Endothelial cell of umbilical vein (primary cell): ENCODE measurements around the gene RNF187. TPM values are rescaled to one million over a fixed set of nuclear protein-coding genes. Genes with fewer than 3 reads are reported as not detected.

Experiments
- BruUV-seq: library from RNA; stranded (reverse); fragments of 400-500 nt; replicated peaks from 2 replicates; lab custom pipeline; 2021; lab: Mats Ljungman, UMichigan
- CTCF ChIA-PET: fragments of 300-600, 350-600 bp; sonication (Branson Sonifier 250); formaldehyde crosslinking; loops from one replicate; lab custom pipeline; 2021; ENCODE audit warnings: antibody characterized with exemption, inconsistent platforms; lab: Charles Lee
- POLR2A ChIA-PET: fragments of 300-600, 350-600 bp; sonication (Branson Sonifier 250); formaldehyde crosslinking; loops from one replicate; lab custom pipeline; 2021; ENCODE audit warnings: antibody characterized with exemption, inconsistent platforms; lab: Charles Lee
- DNase-seq: peaks from one replicate; pipeline ENCODE4 v3.0.0-alpha.2; 2011; ENCODE audit warnings: low read depth, low spot score
- FAIRE-seq: peaks from 2 replicates; lab custom pipeline; 2011; peaks lifted over from hg19 to GRCh38; lab: Jason Lieb, UNC
- H2AFZ ChIP-seq: 2 replicates; pipeline ENCODE4 v1.6.0; 2012; ENCODE audit warnings: low read depth, low read length, control low read depth, inconsistent platforms
- H3K27ac ChIP-seq: 2 replicates; pipeline ENCODE4 v1.5.1; 2011; ENCODE audit warnings: low read depth, mild to moderate bottlenecking, control low read depth, low read length, moderate library complexity; ENCODE audit not compliant: insufficient read depth
- H3K27me3 ChIP-seq, 2 experiments: 2 replicates each; pipeline versions ENCODE4 v1.6.0 to v1.6.1; 2011; ENCODE audit warnings: low read length in 2 of 2, mixed read lengths in 1 of 2; ENCODE audit not compliant: control insufficient read depth in 2 of 2, insufficient read depth in 2 of 2
- H3K36me3 ChIP-seq, 2 experiments: 2 replicates in 1 of 2; 3 replicates in 1 of 2; pipeline ENCODE4 v1.5.1; 2011; ENCODE audit warnings: low read length in 2 of 2, mild to moderate bottlenecking in 1 of 2, moderate library complexity in 1 of 2; ENCODE audit not compliant: control insufficient read depth in 2 of 2, insufficient read depth in 2 of 2; ENCODE audit errors: extremely low read depth in 1 of 2
- H3K4me1 ChIP-seq: 3 replicates; pipeline ENCODE4 v1.5.1; 2011; ENCODE audit warnings: mild to moderate bottlenecking, low read length; ENCODE audit not compliant: control insufficient read depth, insufficient read depth; ENCODE audit errors: extremely low read depth
- H3K4me2 ChIP-seq: 2 replicates; pipeline ENCODE4 v1.6.1; 2011; ENCODE audit warnings: low read length, control low read depth, mixed read lengths; ENCODE audit not compliant: insufficient read depth
- H3K4me3 ChIP-seq, 3 experiments: fragments of 200-600 bp in 1 of 3; sonication (generic), shearing (Covaris generic) in 1 of 3; replicated peaks in 1 of 3; 2 replicates each; pipeline ENCODE4 v1.5.1; 2011 to 2016; ENCODE audit warnings: control low read depth in 3 of 3, low read length in 3 of 3, mild to moderate bottlenecking in 2 of 3, inconsistent platforms in 1 of 3, low read depth in 1 of 3, moderate library complexity in 1 of 3; ENCODE audit not compliant: insufficient read depth in 1 of 3
- H3K79me2 ChIP-seq: 2 replicates; pipeline ENCODE4 v1.6.0; 2012; ENCODE audit warnings: low read length, inconsistent platforms; ENCODE audit not compliant: control insufficient read depth, insufficient read depth
- H3K9ac ChIP-seq: replicated peaks from 2 replicates; pipeline ENCODE3; 2011; ENCODE audit warnings: low read length, control low read depth; ENCODE audit not compliant: insufficient read depth; ENCODE audit errors: extremely low read depth
- H3K9me1 ChIP-seq: replicated peaks from 3 replicates; pipeline ENCODE4 v1.6.0; 2011; ENCODE audit warnings: mild to moderate bottlenecking, low read length; ENCODE audit not compliant: control insufficient read depth, insufficient read depth; ENCODE audit errors: extremely low read depth
- H3K9me3 ChIP-seq: replicated peaks from 2 replicates; pipeline ENCODE4 v1.5.1; 2012; ENCODE audit warnings: low read length, inconsistent platforms; ENCODE audit not compliant: control insufficient read depth, insufficient read depth
- H4K20me1 ChIP-seq: replicated peaks from 2 replicates; pipeline ENCODE3; 2011; ENCODE audit warnings: mild to moderate bottlenecking, low read length; ENCODE audit not compliant: control insufficient read depth, insufficient read depth; ENCODE audit errors: extremely low read depth
- EZH2 ChIP-seq: IDR thresholded peaks from 2 replicates; pipeline ENCODE4 v1.6.1; 2012; ENCODE audit warnings: borderline replicate concordance, low read depth, mild to moderate bottlenecking, moderate library complexity, low read length, inconsistent platforms; ENCODE audit not compliant: severe bottlenecking
- FOS ChIP-seq: IDR thresholded peaks from 2 replicates; pipeline ENCODE4 v1.6.1; 2011; ENCODE audit warnings: mild to moderate bottlenecking, low read length, moderate library complexity, borderline replicate concordance; ENCODE audit not compliant: insufficient read depth
- GATA2 ChIP-seq: IDR thresholded peaks from 2 replicates; pipeline ENCODE4 v1.7.0; 2011; ENCODE audit warnings: low read depth, mild to moderate bottlenecking, moderate library complexity, mixed read lengths, low read length; ENCODE audit not compliant: insufficient read length, insufficient read depth
- JUN ChIP-seq: IDR thresholded peaks from 2 replicates; pipeline ENCODE4 v1.6.1; 2011; ENCODE audit warnings: borderline replicate concordance, low read depth; ENCODE audit not compliant: insufficient read length, insufficient read depth
- MYC ChIP-seq: IDR thresholded peaks from one replicate; pipeline ENCODE4 v1.6.1; 2011; ENCODE audit warnings: mild to moderate bottlenecking, low read depth, low read length
- POLR2A ChIP-seq: IDR thresholded peaks from 2 replicates; pipeline ENCODE4 v1.6.1; 2012; ENCODE audit warnings: low read depth, mild to moderate bottlenecking, control low read depth, low read length
- POLR2AphosphoS5 ChIP-seq: IDR thresholded peaks from 2 replicates; pipeline ENCODE4 v1.6.1; 2012; ENCODE audit warnings: low read depth, mild to moderate bottlenecking, control low read depth, low read length, moderate library complexity; ENCODE audit not compliant: insufficient read depth
- dilution Hi-C: fragments of 300-500 bp; cut with MboI; formaldehyde crosslinking; loops from one replicate; pipeline ENCODE4 v1.15.0; 2019; ENCODE audit warnings: low sequenced_read_pairs; ENCODE audit not compliant: extremely low pct_ligation_motif_present
- intact Hi-C: fragments of 100-400 bp; cut with micrococcal nuclease; formaldehyde crosslinking; loops from one replicate; pipeline ENCODE4 v1.10.0; 2022
- polyA plus RNA-seq, 4 experiments: library from polyadenylated mRNA; depleted of rRNA in 3 of 4; stranded (reverse) in 3 of 4; unstranded in 1 of 4; fragments of >200 nt; gene quantifications; 2 replicates each; pipeline versions ENCODE4 v1.2.1 to v1.2.3, GENCODE V29; 2011 to 2012; ENCODE audit warnings: missing spikeins in 1 of 4
- total RNA-seq: library from RNA; stranded (reverse); gene quantifications from 2 replicates; pipeline ENCODE4 v1.2.3, GENCODE V29; 2021
- TF ChIP-seq, protein P1 (sequence below): IDR thresholded peaks from 2 replicates; pipeline ENCODE4 v1.6.1; 2011; ENCODE audit not compliant: insufficient read depth, insufficient read length
- TF ChIP-seq, protein P2 (sequence below), 2 donors: IDR thresholded peaks; 1 replicate in 1 of 2; 2 replicates in 1 of 2; pipeline ENCODE4 v1.5.1; 2011; ENCODE audit warnings: low read length in 2 of 2, mild to moderate bottlenecking in 2 of 2, moderate library complexity in 2 of 2, control low read depth in 1 of 2, inconsistent platforms in 1 of 2, low read depth in 1 of 2; ENCODE audit not compliant: insufficient read depth in 1 of 2; ENCODE audit errors: extremely low read depth in 1 of 2

The RNF187 gene
- total and polyA plus RNA-seq, 2 donors (not counting 3 experiments of a cell fraction or from before 2014, with no cell fraction given): 48.0 to 86.4 TPM

DNA sequence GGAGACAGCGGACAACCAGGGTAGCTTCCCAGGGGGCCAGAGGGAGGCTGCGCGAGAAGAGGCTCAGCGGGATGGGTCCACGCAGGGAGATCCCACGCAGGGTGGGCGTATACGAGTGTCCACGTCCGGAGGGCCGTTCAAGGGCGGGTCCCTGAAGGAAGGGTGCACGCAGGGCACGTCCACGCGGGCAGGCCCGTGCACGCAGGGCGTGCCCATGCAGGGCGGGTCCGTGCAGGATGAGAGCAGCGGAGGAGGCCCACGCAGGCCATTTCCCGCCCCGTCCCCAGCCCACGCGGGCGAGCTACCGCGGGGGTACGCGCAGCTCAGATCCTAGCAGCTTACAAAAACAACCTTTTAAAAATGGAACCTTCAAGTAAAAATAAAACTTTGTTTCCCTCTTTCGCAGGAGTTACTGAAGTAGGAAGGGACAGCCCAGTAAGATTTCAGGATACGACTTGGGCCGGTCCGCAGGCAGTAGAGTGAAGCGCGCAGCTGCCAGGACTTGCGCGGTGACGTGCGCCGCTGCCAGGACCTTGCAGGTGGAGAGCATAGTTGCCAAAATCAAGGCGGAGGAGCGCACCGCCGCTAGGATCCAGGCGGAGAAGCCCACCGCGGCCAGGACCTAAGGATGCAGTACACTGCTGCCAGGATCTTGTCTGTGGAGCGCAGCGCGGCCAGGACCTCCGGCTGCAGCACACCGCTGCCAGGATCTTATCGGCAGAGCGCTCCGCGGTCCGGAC lies 416 bp upstream of the RNF187 start:
- H3K9me3 ChIP-seq: no peaks in the 10 kb centered on the region
- peak overlapping the region; percentile 4 to 79 (median 46) for H3K4me3 ChIP-seq
- H3K27me3 ChIP-seq: no peaks in the 10 kb centered on the region
- H3K9me1 ChIP-seq: no peaks in the 10 kb centered on the region
- H3K4me1 ChIP-seq: no peaks in the 10 kb centered on the region
- peak overlapping the region; percentile 48 for H2AFZ ChIP-seq
- H3K36me3 ChIP-seq: peaks cover 0 to 13% of the 10 kb centered on the region in 2 experiments
- no peaks in the 10 kb centered on the region for H3K79me2 ChIP-seq
- peak overlapping the region; percentile 8 for H3K4me2 ChIP-seq
- CTCF ChIA-PET: interaction anchor here (0.9 to 3.9 kb wide), 8 partner anchors 13 to 93 kb away, joined by 3 to 36 read pairs (median 6); a partner anchor contains a TSS
- no peaks in the 10 kb centered on the region for H4K20me1 ChIP-seq
- POLR2A ChIA-PET: interaction anchor here (0.7 to 1.5 kb wide), 2 partner anchors 29 kb away, joined by 3 read pairs; a partner anchor contains a TSS
- intact Hi-C loops (loop anchor here (1.0 to 5.0 kb wide), 4 partner anchors 14 to 319 kb away; partner anchors contain the start of gene IBA57), dilution Hi-C loops (no loop called here)
- DNase-seq: peak; percentile 94
- FAIRE-seq: peak; percentile 90
- TF ChIP-seq EZH2 (no peak), GATA2 (no peak), POLR2A (peak; percentile 65), POLR2AphosphoS5 (peak; percentile 66), JUN (no peak), FOS (no peak), MYC (peak; percentile 38)
- TF ChIP-seq, protein P1, sequence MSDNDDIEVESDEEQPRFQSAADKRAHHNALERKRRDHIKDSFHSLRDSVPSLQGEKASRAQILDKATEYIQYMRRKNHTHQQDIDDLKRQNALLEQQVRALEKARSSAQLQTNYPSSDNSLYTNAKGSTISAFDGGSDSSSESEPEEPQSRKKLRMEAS: no peak
- TF ChIP-seq, protein P2, sequence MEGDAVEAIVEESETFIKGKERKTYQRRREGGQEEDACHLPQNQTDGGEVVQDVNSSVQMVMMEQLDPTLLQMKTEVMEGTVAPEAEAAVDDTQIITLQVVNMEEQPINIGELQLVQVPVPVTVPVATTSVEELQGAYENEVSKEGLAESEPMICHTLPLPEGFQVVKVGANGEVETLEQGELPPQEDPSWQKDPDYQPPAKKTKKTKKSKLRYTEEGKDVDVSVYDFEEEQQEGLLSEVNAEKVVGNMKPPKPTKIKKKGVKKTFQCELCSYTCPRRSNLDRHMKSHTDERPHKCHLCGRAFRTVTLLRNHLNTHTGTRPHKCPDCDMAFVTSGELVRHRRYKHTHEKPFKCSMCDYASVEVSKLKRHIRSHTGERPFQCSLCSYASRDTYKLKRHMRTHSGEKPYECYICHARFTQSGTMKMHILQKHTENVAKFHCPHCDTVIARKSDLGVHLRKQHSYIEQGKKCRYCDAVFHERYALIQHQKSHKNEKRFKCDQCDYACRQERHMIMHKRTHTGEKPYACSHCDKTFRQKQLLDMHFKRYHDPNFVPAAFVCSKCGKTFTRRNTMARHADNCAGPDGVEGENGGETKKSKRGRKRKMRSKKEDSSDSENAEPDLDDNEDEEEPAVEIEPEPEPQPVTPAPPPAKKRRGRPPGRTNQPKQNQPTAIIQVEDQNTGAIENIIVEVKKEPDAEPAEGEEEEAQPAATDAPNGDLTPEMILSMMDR (IDR thresholded peaks at IDR 0.05; ENCODE audit: extremely low read depth in 1 of 2, insufficient read depth in 1 of 2, low read depth in 1 of 2, low read length in 2 of 2): no peak
- peak overlapping the region; percentile 49 for H3K9ac ChIP-seq
- H3K27ac ChIP-seq: peak overlapping the region; percentile 72
- BruUV-seq: TSS peak; percentile 82
